ENCODE data around the gene ARHGAP30.
A peak's percentile ranks its signal among the peaks of the same experiment; 100 is the strongest.
"Not testable (repeated sequence)": the region's sequence is repeated elsewhere in the genome, so short reads cannot be mapped to it uniquely, and the experiment has no call there.

The ARHGAP30 gene

GRCh38 chr1:161069731-161070270 lies at the start of gene ARHGAP30:
Gene ARHGAP30, minus strand, starts transcription at chr1:161069891. Its CDS starts 267 bp downstream, at chr1:161069624.
- DNase-seq: peak; percentile 67 to 76 (median 68)

GRCh38 chr1:161117759-161118581 lies 48.3 kb upstream of the ARHGAP30 start, which contains the start of the genes NIT1 and PFDN2:
Gene NIT1, plus strand, starts transcription at chr1:161118105. Its CDS starts 72 bp downstream, at chr1:161118177.
Gene PFDN2, minus strand, starts transcription at chr1:161118037. Its CDS starts 11 bp downstream, at chr1:161118026.
- DNase-seq: peak; percentile 93 to 95 (median 93)

- not testable (repeated sequence) for DNase-seq
Measured at GRCh38 chr1:161115961-161116360, 46.3 kb upstream of the ARHGAP30 start.

- peak; percentile 27 to 57 (median 47) for DNase-seq
Measured at GRCh38 chr1:161115132-161115711, 45.5 kb upstream of the ARHGAP30 start.

GRCh38 chr1:161114556-161114955 lies 44.9 kb upstream of the ARHGAP30 start:
- DNase-seq: no peak

- DNase-seq: no peak
Measured at GRCh38 chr1:161113915-161114314, 44.2 kb upstream of the ARHGAP30 start.

- peak; percentile 32 to 52 (median 46) for DNase-seq
Measured at GRCh38 chr1:161111527-161111926, 41.8 kb upstream of the ARHGAP30 start.

- DNase-seq: peak; percentile 53 to 82 (median 79)
Measured at GRCh38 chr1:161111117-161111516, 41.4 kb upstream of the ARHGAP30 start.

- no peak for DNase-seq
Measured at GRCh38 chr1:161106431-161106830, 36.7 kb upstream of the ARHGAP30 start.

GRCh38 chr1:161100556-161100955 lies 30.9 kb upstream of the ARHGAP30 start:
- no peak for DNase-seq

GRCh38 chr1:161099090-161099802 lies 29.6 kb upstream of the ARHGAP30 start:
- no peak for DNase-seq

GRCh38 chr1:161098210-161099068 lies 28.7 kb upstream of the ARHGAP30 start, which contains the start of gene KLHDC9:
Gene KLHDC9, plus strand, starts transcription at chr1:161098361. Its CDS starts 175 bp downstream, at chr1:161098536.
- peak in 1 of 3 donors; percentile 63 for DNase-seq

- DNase-seq: peak; percentile 91 to 96 (median 93)
Measured at GRCh38 chr1:161096530-161096929, 26.8 kb upstream of the ARHGAP30 start.

- no peak for DNase-seq
Measured at GRCh38 chr1:161096015-161096414, 26.3 kb upstream of the ARHGAP30 start.

- DNase-seq: no peak
Measured at GRCh38 chr1:161095230-161095629, 25.5 kb upstream of the ARHGAP30 start.

- DNase-seq: no peak
Measured at GRCh38 chr1:161094481-161094880, 24.8 kb upstream of the ARHGAP30 start.

- DNase-seq: peak; percentile 74 to 82 (median 75)
Measured at GRCh38 chr1:161092621-161093028, 22.9 kb upstream of the ARHGAP30 start.

- no peak for DNase-seq
Measured at GRCh38 chr1:161091796-161092507, 22.3 kb upstream of the ARHGAP30 start.

GRCh38 chr1:161091093-161091492 lies 21.4 kb upstream of the ARHGAP30 start:
- DNase-seq: no peak

GRCh38 chr1:161090617-161091016 lies 20.9 kb upstream of the ARHGAP30 start:
- no peak for DNase-seq

- DNase-seq: no peak
Measured at GRCh38 chr1:161089938-161090337, 20.2 kb upstream of the ARHGAP30 start.

Measured in suppressor macrophage treated with lipopolysaccharide for 1 hour (primary cell).